A172 (cell line): ENCODE measurements around the gene TESMIN. TPM values are rescaled to one million over a fixed set of nuclear protein-coding genes. Genes with fewer than 3 reads are reported as not detected.

Experiments used
- DNase-seq: peaks from one replicate; pipeline ENCODE4 v3.0.0-alpha.2; 2015; ENCODE audit warnings: low spot score
- total RNA-seq: library from RNA; depleted of rRNA; stranded (reverse); fragments of >200 nt; shearing (Covaris generic); gene quantifications from 2 replicates; pipeline ENCODE4 v1.2.3, GENCODE V29; 2014; rRNA removed

TESMIN gene
- total RNA-seq, 1 experiment from 2014 or later = not detected

- no peak for DNase-seq
Observed at GRCh38 chr11:68660066-68660810, 91.1 kb downstream of the TESMIN start.

GRCh38 chr11:68659158-68659921 is 92.0 kb downstream of the TESMIN start:
- peak; percentile 93 for DNase-seq

DNA sequence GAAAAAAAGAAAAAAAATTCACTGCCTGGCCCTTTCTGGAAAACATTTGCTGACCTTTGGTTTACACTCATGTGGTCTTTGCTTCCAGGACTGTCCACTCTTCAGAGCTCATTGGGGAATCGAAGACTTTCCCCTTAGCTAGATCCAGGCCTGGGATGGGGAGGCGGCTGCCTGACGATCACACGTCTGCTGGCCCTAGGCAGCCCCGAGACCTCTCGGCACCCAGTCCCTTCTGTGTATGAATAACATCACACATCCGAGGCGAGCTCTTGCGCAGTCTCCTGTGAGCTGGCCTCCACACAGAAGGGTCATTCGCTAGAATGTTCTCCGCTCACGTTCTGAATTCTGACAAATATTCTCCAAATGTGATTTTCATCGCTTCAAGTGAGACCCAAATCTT is 92.7 kb downstream of the TESMIN start:
- DNase-seq = no peak

DNA sequence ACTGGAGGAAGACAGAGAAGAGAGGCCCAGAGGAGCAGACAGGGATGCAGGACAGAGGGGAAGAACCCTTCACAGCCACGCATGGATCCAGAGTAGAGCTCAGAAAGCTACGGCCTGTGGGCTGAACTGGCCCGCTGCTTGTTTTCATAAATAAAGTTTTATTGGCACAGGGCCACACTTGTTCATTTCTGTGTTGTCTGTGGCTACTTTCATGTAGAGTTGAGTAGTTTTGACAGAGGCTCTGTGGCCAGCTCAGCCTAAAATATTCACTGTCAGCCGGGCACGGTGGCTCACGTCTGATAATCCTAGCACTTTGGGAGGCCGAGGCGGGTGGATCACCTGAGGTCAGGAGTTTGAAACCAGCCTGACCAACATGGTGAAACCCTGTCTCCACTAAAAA is 93.2 kb downstream of the TESMIN start:
- no peak for DNase-seq

Other genes with a start within 250 kb of the TESMIN start
- gene GAL, start 67.0 kb downstream of the TESMIN start, total RNA-seq = 0.57 TPM in 1 of 2 replicates, not detected in the other
- gene CPT1A, start 90.4 kb upstream of the TESMIN start, total RNA-seq = 8.0 and 13.1 TPM in 2 replicates
- gene MRPL21, start 152.3 kb upstream of the TESMIN start, total RNA-seq = 62.6 and 64.7 TPM in 2 replicates
- gene IGHMBP2, start 152.4 kb upstream of the TESMIN start, total RNA-seq = 5.7 and 11.8 TPM in 2 replicates
- gene MRGPRD, start 229.5 kb upstream of the TESMIN start, total RNA-seq = not detected in 2 replicates